22Rv1 (cell line): ENCODE data around the gene GLIS1.

Source experiments
- CTCF ChIP-seq: fragments of 450-650 bp; IDR thresholded peaks from 2 replicates; pipeline ENCODE4 v1.5.1; 2017; ENCODE audit warnings: mild to moderate bottlenecking
- ZFX ChIP-seq: fragments of 450-650 bp; IDR thresholded peaks from 2 replicates; pipeline ENCODE4 v1.6.1; 2017; ENCODE audit warnings: antibody characterized with exemption, borderline replicate concordance

DNA sequence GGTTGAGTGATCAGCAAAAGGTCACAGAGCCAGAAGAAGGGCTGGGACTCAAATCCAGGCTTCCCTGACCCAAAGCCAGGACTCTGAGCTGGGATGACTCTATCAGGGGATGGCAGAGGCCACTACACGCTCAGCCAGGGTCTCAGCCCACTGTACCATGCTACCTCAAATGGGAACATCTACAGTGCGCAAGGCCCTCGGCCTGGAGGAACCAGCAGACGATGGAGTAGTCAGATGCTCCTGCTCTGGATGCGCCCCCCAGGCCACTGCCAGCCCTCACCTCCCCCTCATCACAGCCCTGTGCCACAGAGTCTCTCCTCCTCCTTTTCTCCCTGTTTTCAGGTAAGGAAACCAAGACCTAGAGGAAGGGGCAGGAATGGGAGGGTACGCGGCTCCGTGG is 39.0 kb downstream of the GLIS1 start:
- no peak for TF ChIP-seq CTCF
- no peak for TF ChIP-seq ZFX
